OCI-LY7 (cell line): ENCODE results near the gene ELOB. TPM values are rescaled to one million over a fixed set of nuclear protein-coding genes. Genes with fewer than 3 reads are reported as not detected.
A peak's percentile ranks its signal among the peaks of the same experiment; 100 is the strongest.

Experiments used
- BruUV-seq: library from RNA; stranded (reverse); fragments of 400-500 nt; replicated peaks from 2 replicates; lab custom pipeline; 2021; lab: Mats Ljungman, UMichigan
- CTCF ChIA-PET: fragments of 300-600 bp; sonication (Branson Sonifier 250); formaldehyde crosslinking; loops from one replicate; lab custom pipeline; 2022; ENCODE audit warnings: antibody characterized with exemption; ENCODE audit not compliant: unreplicated experiment; lab: Charles Lee
- POLR2A ChIA-PET: fragments of 300-600 bp; sonication (Branson Sonifier 250); formaldehyde crosslinking; loops from one replicate; lab custom pipeline; 2022; ENCODE audit warnings: antibody characterized with exemption; lab: Charles Lee
- DNase-seq: peaks from one replicate; pipeline ENCODE4 v3.0.0-alpha.2; 2015; ENCODE audit warnings: low spot score
- H2AFZ ChIP-seq: fragments of 200-600 bp; sonication (generic), shearing (Covaris generic); 2 replicates; pipeline ENCODE4 v1.6.1; 2014; ENCODE audit warnings: mild to moderate bottlenecking, antibody characterized with exemption, low read length, moderate library complexity
- H3K27ac ChIP-seq: fragments of 200-600 bp; sonication (generic); 2 replicates; pipeline ENCODE4 v1.5.1; 2014; ENCODE audit warnings: mixed run types, low read depth, mild to moderate bottlenecking, moderate library complexity, low read length, inconsistent platforms; ENCODE audit not compliant: poor library complexity, severe bottlenecking
- H3K36me3 ChIP-seq: fragments of 200-600 bp; sonication (generic); 2 replicates; pipeline ENCODE4 v1.6.1; 2014; ENCODE audit warnings: mild to moderate bottlenecking, antibody characterized with exemption, low read length, moderate library complexity, mixed read lengths; ENCODE audit not compliant: insufficient read depth
- H3K4me1 ChIP-seq: fragments of 200-600 bp; sonication (generic); 2 replicates; pipeline ENCODE4 v1.5.1; 2014; ENCODE audit warnings: mild to moderate bottlenecking, low read length; ENCODE audit not compliant: insufficient read depth, poor library complexity, severe bottlenecking
- H3K4me2 ChIP-seq: fragments of 200-600 bp; sonication (generic); 2 replicates; pipeline ENCODE4 v1.6.1; 2014; ENCODE audit warnings: mild to moderate bottlenecking, low read length
- H3K4me3 ChIP-seq: fragments of 200-600 bp; sonication (generic); 2 replicates; pipeline ENCODE4 v1.5.1; 2014; ENCODE audit warnings: mild to moderate bottlenecking, low read depth, low read length; ENCODE audit not compliant: poor library complexity, severe bottlenecking
- H3K79me2 ChIP-seq: fragments of 200-600 bp; sonication (generic); 2 replicates; pipeline ENCODE4 v1.6.1; 2016; ENCODE audit warnings: low read depth, mild to moderate bottlenecking, low read length, moderate library complexity, mixed read lengths; ENCODE audit not compliant: insufficient read depth
- H3K9me2 ChIP-seq: fragments of 200-600 bp; sonication (generic); 2 replicates; pipeline ENCODE4 v1.6.1; 2016; ENCODE audit warnings: mild to moderate bottlenecking, low read length, mixed read lengths; ENCODE audit not compliant: insufficient read depth
- H3K9me3 ChIP-seq: fragments of 200-600 bp; sonication (generic); 2 replicates; pipeline ENCODE4 v1.6.1; 2014; ENCODE audit warnings: mild to moderate bottlenecking, mixed run types, low read length, mixed read lengths
- H4K20me1 ChIP-seq: fragments of 200-600 bp; sonication (generic); 2 replicates; pipeline ENCODE4 v1.6.1; 2014; ENCODE audit warnings: mild to moderate bottlenecking, antibody characterized with exemption, low read length, moderate library complexity, mixed read lengths; ENCODE audit not compliant: insufficient read depth
- CTCF ChIP-seq: fragments of 200-600 bp; sonication (generic); conservative IDR thresholded peaks from 2 replicates; pipeline ENCODE4 v1.5.1; 2014; ENCODE audit warnings: mild to moderate bottlenecking, antibody characterized with exemption, low read length, moderate library complexity, mixed read lengths
- EZH2phosphoT487 ChIP-seq: fragments of 200-600 bp; sonication (generic); IDR thresholded peaks from 2 replicates; pipeline ENCODE4 v1.6.1; 2018; ENCODE audit warnings: low read depth, borderline replicate concordance, mild to moderate bottlenecking, mixed run types, antibody characterized with exemption, low read length, moderate library complexity, mixed read lengths
- intact Hi-C: fragments of 100-400 bp; cut with micrococcal nuclease; formaldehyde crosslinking; loops from one replicate; pipeline ENCODE4 v1.10.0; 2022; ENCODE audit not compliant: unreplicated experiment
- total RNA-seq, 2 experiments: library from RNA; depleted of rRNA in 1 of 2; stranded (reverse); fragments of >200 nt in 1 of 2; shearing (Covaris generic) in 1 of 2; gene quantifications; 2 replicates each; pipeline ENCODE4 v1.2.3, GENCODE V29; 2014 to 2022

The ELOB gene
- total RNA-seq, 2 experiments from 2014 or later: 209 to 285 TPM

GRCh38 chr16:2775131-2775716 lies 1.9 kb downstream of the ELOB start:
- no peaks in the 10 kb centered on the region for H3K9me3 ChIP-seq
- peaks cover 54% of the 10 kb centered on the region for H3K36me3 ChIP-seq
- H3K79me2 ChIP-seq: peaks cover 26% of the 10 kb centered on the region
- CTCF ChIA-PET: no interaction called here
- no peak overlapping the region for H2AFZ ChIP-seq
- TF ChIP-seq EZH2phosphoT487 (no peak), CTCF (no peak)
- POLR2A ChIA-PET: no interaction called here
- H4K20me1 ChIP-seq: peaks cover 10% of the 10 kb centered on the region; the same call in 1 of the 2 replicates
- no peak for DNase-seq
- intact Hi-C loops: no loop called here
- H3K4me1 ChIP-seq: peaks cover 18% of the 10 kb centered on the region
- no peaks in the 10 kb centered on the region for H3K9me2 ChIP-seq
- H3K4me3 ChIP-seq: peak overlapping the region; percentile 89
- no TSS peak for BruUV-seq
- H3K27ac ChIP-seq: no peak overlapping the region
- H3K4me2 ChIP-seq: peak overlapping the region; percentile 89

- ChIA-PET POLR2A (no interaction called here), CTCF (no interaction called here)
- Histone ChIP-seq H3K4me1 (peaks cover 18% of the 10 kb centered on the region), H3K36me3 (peaks cover 63% of the 10 kb centered on the region), H3K4me3 (no peak overlapping the region), H3K9me2 (no peaks in the 10 kb centered on the region), H4K20me1 (peaks cover 10% of the 10 kb centered on the region; the same call in 1 of the 2 replicates), H3K9me3 (no peaks in the 10 kb centered on the region), H2AFZ (no peak overlapping the region), H3K4me2 (no peak overlapping the region), H3K27ac (no peak overlapping the region), H3K79me2 (peaks cover 26% of the 10 kb centered on the region)
- no peak for DNase-seq
- intact Hi-C loops: no loop called here
- TSS peak; percentile 52 for BruUV-seq
- TF ChIP-seq EZH2phosphoT487 (no peak), CTCF (no peak)
Observed at GRCh38 chr16:2774161-2774891, 2.8 kb downstream of the ELOB start.
